GM12892 (cell line): ENCODE data around the gene ANKRD34C.

Experiments used
- POLR2A ChIP-seq: IDR thresholded peaks from 2 replicates; pipeline ENCODE4 v1.6.1; 2011; ENCODE audit warnings: low read depth, low read length, control low read depth
- POLR2AphosphoS5 ChIP-seq: IDR thresholded peaks from 2 replicates; pipeline ENCODE4 v1.6.1; 2011; ENCODE audit warnings: low read depth, low read length, control low read depth

DNA sequence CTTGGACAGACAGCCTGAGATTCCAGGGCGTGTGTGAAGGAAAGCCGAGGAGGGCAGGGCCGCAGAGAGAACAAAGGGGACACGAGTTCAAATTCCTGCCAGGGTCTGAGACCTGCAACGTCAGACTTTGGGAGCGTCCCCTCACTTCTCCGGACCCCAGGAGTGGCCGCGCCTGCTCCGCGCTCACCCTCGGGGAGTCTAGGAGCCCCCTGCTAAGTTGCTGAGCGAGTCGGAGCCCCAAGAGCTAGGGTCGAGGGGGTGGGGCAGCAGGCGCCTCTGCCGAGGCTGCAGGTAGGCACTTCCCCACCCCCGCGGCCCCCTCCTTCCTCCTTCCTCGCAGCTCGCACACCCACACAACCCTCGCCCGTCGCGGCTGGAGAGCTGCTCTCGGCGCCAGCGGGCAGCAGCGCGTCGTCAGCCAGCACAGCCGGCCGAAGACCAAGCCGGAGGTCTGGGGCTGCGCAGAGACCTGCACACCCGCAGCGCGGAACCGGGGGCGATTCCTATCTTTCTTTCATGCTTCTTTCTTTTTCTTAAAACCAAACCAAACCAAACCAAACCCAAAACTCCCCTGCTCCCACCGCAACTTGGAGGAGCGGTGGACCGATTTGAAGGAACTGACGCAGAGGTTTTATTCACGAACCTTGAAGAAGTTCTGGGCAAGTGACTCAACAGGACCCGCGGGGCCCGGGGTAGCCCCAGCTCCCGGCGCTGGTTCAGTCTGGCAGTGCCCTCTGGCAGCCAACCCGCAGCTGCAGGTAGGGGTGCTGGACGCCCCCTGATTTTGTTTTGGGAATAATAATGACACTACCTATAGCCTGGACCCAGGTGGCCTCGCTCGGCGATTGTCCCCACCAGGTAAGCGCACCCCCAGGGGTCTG lies at the start of gene ANKRD34C:
- no peak for TF ChIP-seq POLR2AphosphoS5
- TF ChIP-seq POLR2A: no peak
